ENCODE results near the gene PRRX2.

- TF ChIP-seq CTCF (IDR thresholded peaks at IDR 0.05) (no peak), NR3C1 (CRISPR knock-in tag; conservative IDR thresholded peaks at IDR 0.05; ENCODE audit: low read depth) (no peak), CBFB (CRISPR knock-in tag; IDR thresholded peaks at IDR 0.05; ENCODE audit: low read depth) (no peak), TCF7 (CRISPR knock-in tag; IDR thresholded peaks at IDR 0.05; ENCODE audit: low read depth) (no peak), TEAD1 (CRISPR knock-in tag; IDR thresholded peaks at IDR 0.05) (no peak), MYBL2 (CRISPR knock-in tag; IDR thresholded peaks at IDR 0.05) (no peak), GABPB1 (CRISPR knock-in tag; IDR thresholded peaks at IDR 0.05) (no peak), KAT7 (CRISPR knock-in tag; IDR thresholded peaks at IDR 0.05; ENCODE audit: borderline replicate concordance) (no peak), ZNF263 (CRISPR knock-in tag; IDR thresholded peaks at IDR 0.05; ENCODE audit: low read depth) (no peak), STAT6 (CRISPR knock-in tag; conservative IDR thresholded peaks at IDR 0.05; ENCODE audit: low read depth) (no peak), JUN (CRISPR knock-in tag; IDR thresholded peaks at IDR 0.05) (no peak), ATF2 (CRISPR knock-in tag; IDR thresholded peaks at IDR 0.05; ENCODE audit: borderline replicate concordance, low read depth) (no peak), E2F4 (CRISPR knock-in tag; IDR thresholded peaks at IDR 0.05; ENCODE audit: borderline replicate concordance, low read depth) (no peak), FOXK1 (CRISPR knock-in tag; IDR thresholded peaks at IDR 0.05) (no peak)
Observed at GRCh38 chr9:129681924-129682323, 16.5 kb downstream of the PRRX2 start.

Data from WTC11 (cell line).